GM19463 (cell line): Measurements from ENCODE around the gene LRRC56.

Experiments
- ATAC-seq: cut with Tn5 transposase; IDR thresholded peaks from one replicate; pipeline ENCODE4 v1.9.1; 2021; ENCODE audit warnings: mild to moderate bottlenecking, moderate library complexity; ENCODE audit not compliant: unreplicated experiment

LRRC56 gene

GRCh38 chr11:592501-592900, 55.2 kb downstream of the LRRC56 start:
- ATAC-seq = no peak

- no peak for ATAC-seq
Measured at GRCh38 chr11:592918-593317, 55.6 kb downstream of the LRRC56 start.

- ATAC-seq = no peak
Measured at GRCh38 chr11:593347-593746, 56.0 kb downstream of the LRRC56 start.

GRCh38 chr11:595400-595799, 58.1 kb downstream of the LRRC56 start:
- no peak for ATAC-seq

GRCh38 chr11:596374-596773, 59.0 kb downstream of the LRRC56 start:
- ATAC-seq = no peak

- no peak for ATAC-seq
Measured at GRCh38 chr11:597166-597725, 59.9 kb downstream of the LRRC56 start.

GRCh38 chr11:598005-598680, 60.8 kb downstream of the LRRC56 start:
- ATAC-seq = no peak

GRCh38 chr11:601573-602245, 64.4 kb downstream of the LRRC56 start:
- ATAC-seq = no peak

GRCh38 chr11:603154-603553, 65.8 kb downstream of the LRRC56 start:
- ATAC-seq = no peak
